ENCODE measurements around the gene TNFAIP8L2.

DNA sequence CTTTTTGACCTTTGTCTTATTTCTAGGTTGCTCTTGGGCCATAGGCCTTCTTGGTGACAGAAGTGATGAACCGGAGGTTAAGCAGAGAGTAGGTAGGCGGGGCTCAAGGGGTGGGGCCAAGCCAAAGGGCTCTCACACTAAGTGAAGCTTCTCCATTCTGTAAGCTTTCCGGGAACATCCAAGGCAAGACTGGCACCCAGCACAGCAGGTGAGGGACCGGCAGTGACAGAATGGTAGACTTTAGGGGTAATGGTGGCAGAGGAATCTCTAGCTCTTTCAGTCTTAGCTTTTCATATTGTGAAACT, at the start of gene TNFAIP8L2:
- TF ChIP-seq POLR2A (IDR thresholded peaks at IDR 0.05), result no peak
- TF ChIP-seq, protein P1, sequence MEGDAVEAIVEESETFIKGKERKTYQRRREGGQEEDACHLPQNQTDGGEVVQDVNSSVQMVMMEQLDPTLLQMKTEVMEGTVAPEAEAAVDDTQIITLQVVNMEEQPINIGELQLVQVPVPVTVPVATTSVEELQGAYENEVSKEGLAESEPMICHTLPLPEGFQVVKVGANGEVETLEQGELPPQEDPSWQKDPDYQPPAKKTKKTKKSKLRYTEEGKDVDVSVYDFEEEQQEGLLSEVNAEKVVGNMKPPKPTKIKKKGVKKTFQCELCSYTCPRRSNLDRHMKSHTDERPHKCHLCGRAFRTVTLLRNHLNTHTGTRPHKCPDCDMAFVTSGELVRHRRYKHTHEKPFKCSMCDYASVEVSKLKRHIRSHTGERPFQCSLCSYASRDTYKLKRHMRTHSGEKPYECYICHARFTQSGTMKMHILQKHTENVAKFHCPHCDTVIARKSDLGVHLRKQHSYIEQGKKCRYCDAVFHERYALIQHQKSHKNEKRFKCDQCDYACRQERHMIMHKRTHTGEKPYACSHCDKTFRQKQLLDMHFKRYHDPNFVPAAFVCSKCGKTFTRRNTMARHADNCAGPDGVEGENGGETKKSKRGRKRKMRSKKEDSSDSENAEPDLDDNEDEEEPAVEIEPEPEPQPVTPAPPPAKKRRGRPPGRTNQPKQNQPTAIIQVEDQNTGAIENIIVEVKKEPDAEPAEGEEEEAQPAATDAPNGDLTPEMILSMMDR (IDR thresholded peaks at IDR 0.05), result no peak
